D721Med (cell line): ENCODE results near the gene SEC61A2.
A peak's percentile ranks its signal among the peaks of the same experiment; 100 is the strongest.

Experiments used
- DNase-seq: peaks from one replicate; pipeline ENCODE4 v3.0.0; 2011; ENCODE audit warnings: low spot score; ENCODE audit not compliant: insufficient read length
- FAIRE-seq: peaks from 2 replicates; lab custom pipeline; 2011; peaks lifted over from hg19 to GRCh38; lab: Jason Lieb, UNC
- CTCF ChIP-seq: IDR thresholded peaks from 2 replicates; pipeline ENCODE4 v1.5.1; 2012; ENCODE audit warnings: mild to moderate bottlenecking, control low read depth; ENCODE audit not compliant: insufficient read depth; ENCODE audit errors: missing control alignments

Gene SEC61A2

GRCh38 chr10:12130237-12130872 lies 878 bp downstream of the SEC61A2 start:
- peak; percentile 41 for TF ChIP-seq CTCF
- FAIRE-seq (no peak), DNase-seq (no peak)

GRCh38 chr10:12135631-12136030 lies 6.2 kb downstream of the SEC61A2 start:
- DNase-seq, result no peak
- no peak for TF ChIP-seq CTCF
- FAIRE-seq, result no peak

- FAIRE-seq, result no peak
- TF ChIP-seq CTCF, result no peak
- no peak for DNase-seq
Observed at GRCh38 chr10:12140038-12140437, 10.6 kb downstream of the SEC61A2 start.

- no peak for FAIRE-seq
- TF ChIP-seq CTCF, result no peak
- DNase-seq, result no peak
Observed at GRCh38 chr10:12144538-12144937, 15.1 kb downstream of the SEC61A2 start.

GRCh38 chr10:12150163-12150562 lies 20.7 kb downstream of the SEC61A2 start:
- FAIRE-seq, result no peak
- DNase-seq, result no peak
- no peak for TF ChIP-seq CTCF

- no peak for DNase-seq
- no peak for TF ChIP-seq CTCF
- FAIRE-seq, result no peak
Observed at GRCh38 chr10:12154516-12154915, 25.0 kb downstream of the SEC61A2 start.

GRCh38 chr10:12156367-12157123 lies 27.1 kb downstream of the SEC61A2 start:
- FAIRE-seq, result no peak
- TF ChIP-seq CTCF, result no peak
- no peak for DNase-seq
